OCI-LY3 (cell line): ENCODE results near the gene MTMR10.

Experiments used
- EZH2phosphoT487 ChIP-seq: fragments of 200-600 bp; shearing (Covaris generic); IDR thresholded peaks from 2 replicates; pipeline ENCODE4 v1.6.1; 2018; ENCODE audit warnings: antibody characterized with exemption, mixed run types, low read depth
- TF ChIP-seq, protein P1 (sequence below): fragments of 200-600, 300-600 bp; sonication (generic); IDR thresholded peaks from 2 replicates; pipeline ENCODE4 v1.5.1; 2014; ENCODE audit warnings: antibody characterized with exemption, low read length, low read depth

DNA sequence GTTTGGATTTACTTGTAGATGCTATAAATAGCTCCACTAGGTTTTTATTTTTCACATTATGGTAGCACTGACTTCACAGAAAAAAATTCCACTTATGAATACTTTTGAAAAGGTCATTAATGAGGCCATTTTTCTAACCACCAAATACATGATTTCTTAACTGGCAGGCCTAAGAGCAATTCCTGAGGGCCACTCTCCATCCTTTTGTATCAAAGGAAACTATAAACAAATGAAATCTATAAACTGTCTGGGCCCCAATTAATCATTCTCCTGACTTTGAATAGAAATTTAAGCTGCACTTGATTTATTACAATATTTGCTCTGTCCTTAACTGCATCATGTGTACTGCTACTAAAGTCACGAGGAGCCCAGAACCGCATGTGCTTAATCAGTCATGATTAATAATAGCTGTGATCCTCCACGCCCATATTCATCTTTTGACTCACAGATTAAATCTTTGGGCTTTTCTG lies 25.1 kb upstream of the MTMR10 start:
- TF ChIP-seq, protein P1, sequence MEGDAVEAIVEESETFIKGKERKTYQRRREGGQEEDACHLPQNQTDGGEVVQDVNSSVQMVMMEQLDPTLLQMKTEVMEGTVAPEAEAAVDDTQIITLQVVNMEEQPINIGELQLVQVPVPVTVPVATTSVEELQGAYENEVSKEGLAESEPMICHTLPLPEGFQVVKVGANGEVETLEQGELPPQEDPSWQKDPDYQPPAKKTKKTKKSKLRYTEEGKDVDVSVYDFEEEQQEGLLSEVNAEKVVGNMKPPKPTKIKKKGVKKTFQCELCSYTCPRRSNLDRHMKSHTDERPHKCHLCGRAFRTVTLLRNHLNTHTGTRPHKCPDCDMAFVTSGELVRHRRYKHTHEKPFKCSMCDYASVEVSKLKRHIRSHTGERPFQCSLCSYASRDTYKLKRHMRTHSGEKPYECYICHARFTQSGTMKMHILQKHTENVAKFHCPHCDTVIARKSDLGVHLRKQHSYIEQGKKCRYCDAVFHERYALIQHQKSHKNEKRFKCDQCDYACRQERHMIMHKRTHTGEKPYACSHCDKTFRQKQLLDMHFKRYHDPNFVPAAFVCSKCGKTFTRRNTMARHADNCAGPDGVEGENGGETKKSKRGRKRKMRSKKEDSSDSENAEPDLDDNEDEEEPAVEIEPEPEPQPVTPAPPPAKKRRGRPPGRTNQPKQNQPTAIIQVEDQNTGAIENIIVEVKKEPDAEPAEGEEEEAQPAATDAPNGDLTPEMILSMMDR, result no peak
- TF ChIP-seq EZH2phosphoT487, result no peak
